ENCODE results near the gene TMCC2. TPM values are rescaled to one million over a fixed set of nuclear protein-coding genes. Genes with fewer than 3 reads are reported as not detected.
A peak's percentile ranks its signal among the peaks of the same experiment; 100 is the strongest.
"Not testable (repeated sequence)": the region's sequence is repeated elsewhere in the genome, so short reads cannot be mapped to it uniquely, and the experiment has no call there.

TMCC2 gene
- total and polyA plus RNA-seq, 3 donors from 2014 or later: 8.5 to 14.7 (median 12.1) TPM

DNA sequence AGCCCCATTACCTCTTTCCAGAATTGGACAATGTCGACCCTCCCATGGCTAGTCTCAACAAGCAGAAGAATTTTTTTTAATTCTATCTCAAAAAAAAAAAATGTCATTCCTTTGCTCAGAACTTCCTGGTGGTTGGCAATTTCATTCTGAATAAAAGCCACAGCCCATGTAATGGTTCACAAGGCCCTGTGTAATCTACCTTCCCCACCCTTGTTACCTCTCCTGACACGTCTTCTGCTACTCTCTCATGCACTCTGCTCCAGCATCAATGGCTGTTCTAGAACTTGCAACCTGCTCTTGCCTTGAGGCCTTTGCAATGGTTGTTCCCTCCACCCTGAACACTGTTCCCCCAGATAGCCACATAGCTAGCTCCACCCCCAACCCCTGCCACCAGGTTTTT lies 68.4 kb downstream of the TMCC2 start:
- intact Hi-C loops (cut with DNase I; ENCODE audit: low total_unique reads): no loop called here
- no peak for TF ChIP-seq POLR2A (IDR thresholded peaks at IDR 0.05)
- TF ChIP-seq, protein P1, sequence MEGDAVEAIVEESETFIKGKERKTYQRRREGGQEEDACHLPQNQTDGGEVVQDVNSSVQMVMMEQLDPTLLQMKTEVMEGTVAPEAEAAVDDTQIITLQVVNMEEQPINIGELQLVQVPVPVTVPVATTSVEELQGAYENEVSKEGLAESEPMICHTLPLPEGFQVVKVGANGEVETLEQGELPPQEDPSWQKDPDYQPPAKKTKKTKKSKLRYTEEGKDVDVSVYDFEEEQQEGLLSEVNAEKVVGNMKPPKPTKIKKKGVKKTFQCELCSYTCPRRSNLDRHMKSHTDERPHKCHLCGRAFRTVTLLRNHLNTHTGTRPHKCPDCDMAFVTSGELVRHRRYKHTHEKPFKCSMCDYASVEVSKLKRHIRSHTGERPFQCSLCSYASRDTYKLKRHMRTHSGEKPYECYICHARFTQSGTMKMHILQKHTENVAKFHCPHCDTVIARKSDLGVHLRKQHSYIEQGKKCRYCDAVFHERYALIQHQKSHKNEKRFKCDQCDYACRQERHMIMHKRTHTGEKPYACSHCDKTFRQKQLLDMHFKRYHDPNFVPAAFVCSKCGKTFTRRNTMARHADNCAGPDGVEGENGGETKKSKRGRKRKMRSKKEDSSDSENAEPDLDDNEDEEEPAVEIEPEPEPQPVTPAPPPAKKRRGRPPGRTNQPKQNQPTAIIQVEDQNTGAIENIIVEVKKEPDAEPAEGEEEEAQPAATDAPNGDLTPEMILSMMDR (IDR thresholded peaks at IDR 0.05): no peak
- H3K4me1 ChIP-seq: peaks cover 13% of the 10 kb centered on the region
- DNase-seq: no peak
- H3K9me3 ChIP-seq: no peaks in the 10 kb centered on the region
- H3K27ac ChIP-seq: no peak overlapping the region
- H3K27me3 ChIP-seq: no peaks in the 10 kb centered on the region
- no peaks in the 10 kb centered on the region for H3K36me3 ChIP-seq (ENCODE audit: low read depth, missing control alignments)
- H3K4me3 ChIP-seq: no peak overlapping the region
- WGBS, 2 donors: 90 to 94% methylated on average over 2 of the region's 2 CpGs

DNA sequence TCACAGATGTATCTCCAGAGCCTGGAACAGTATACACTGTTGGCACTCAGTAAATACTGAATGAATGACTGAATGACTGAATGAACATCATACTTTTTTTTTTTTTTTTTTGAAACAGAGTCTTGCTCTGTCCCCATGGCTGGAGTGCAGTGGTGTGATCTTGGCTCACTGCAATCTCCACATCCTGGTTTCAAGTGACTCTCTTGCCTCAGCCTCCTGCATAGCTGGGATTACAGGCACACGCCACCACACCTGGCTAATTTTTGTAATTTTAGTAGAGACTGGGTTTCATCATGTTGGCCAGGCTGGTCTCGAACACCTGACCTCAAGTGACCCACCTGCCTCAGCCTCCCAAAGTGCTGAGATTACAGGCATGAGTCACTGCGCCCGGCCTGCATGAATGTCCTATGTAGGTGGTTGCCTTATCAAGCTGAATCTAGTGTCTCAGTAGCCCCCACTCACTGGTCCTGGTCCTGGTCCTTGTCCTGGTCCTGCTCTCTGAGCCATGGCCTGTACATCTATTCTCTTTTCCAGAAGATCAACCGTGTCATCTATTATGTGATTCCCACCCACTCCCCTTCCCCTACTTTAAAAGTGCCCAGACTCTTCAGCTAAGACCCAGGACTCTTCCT lies 69.9 kb downstream of the TMCC2 start:
- DNase-seq; H3K36me3 ChIP-seq (ENCODE audit: low read depth, missing control alignments); H3K4me3 ChIP-seq; H3K27me3 ChIP-seq; H3K27ac ChIP-seq; H3K9me3 ChIP-seq; intact Hi-C loops (cut with DNase I; ENCODE audit: low total_unique reads): not testable (repeated sequence)
- H3K4me1 ChIP-seq: peaks cover 24% of the 10 kb centered on the region
- WGBS, 2 donors: 96 to 98% methylated on average over 4 to 5 of the region's 5 CpGs

- H3K9me3 ChIP-seq: no peaks in the 10 kb centered on the region
- DNase-seq: no peak
- 71 to 72% methylated on average over 9 of the region's 9 CpGs for WGBS, 2 donors
These were observed 70.6 kb downstream of the TMCC2 start for GRCh38 chr1:205298191-205298994.

GRCh38 chr1:205300149-205300548 lies 72.4 kb downstream of the TMCC2 start:
- Histone ChIP-seq H3K9me3 (no peaks in the 10 kb centered on the region), H3K4me3 (no peak overlapping the region), H3K36me3 (ENCODE audit: low read depth, missing control alignments) (no peaks in the 10 kb centered on the region), H3K27ac (no peak overlapping the region), H3K27me3 (no peaks in the 10 kb centered on the region), H3K4me1 (peaks cover 15% of the 10 kb centered on the region)
- intact Hi-C loops (cut with DNase I; ENCODE audit: low total_unique reads): no loop called here
- TF ChIP-seq POLR2A (IDR thresholded peaks at IDR 0.05): no peak
- TF ChIP-seq, protein P1 (IDR thresholded peaks at IDR 0.05): no peak
- DNase-seq: no peak
- WGBS, 2 donors: 80 to 84% methylated on average over 9 of the region's 9 CpGs

More at GRCh38 chr1:205298191-205298994, 70.6 kb downstream of the TMCC2 start:
- intact Hi-C loops (cut with DNase I; ENCODE audit: low total_unique reads): no loop called here
- Histone ChIP-seq H3K4me1 (peaks cover 24% of the 10 kb centered on the region), H3K4me3 (no peak overlapping the region), H3K36me3 (ENCODE audit: low read depth, missing control alignments) (no peaks in the 10 kb centered on the region), H3K27ac (no peak overlapping the region), H3K27me3 (no peaks in the 10 kb centered on the region)
- no peak for TF ChIP-seq POLR2A (IDR thresholded peaks at IDR 0.05)
- TF ChIP-seq, protein P1 (IDR thresholded peaks at IDR 0.05): no peak

GRCh38 chr1:205301205-205301821 lies 73.6 kb downstream of the TMCC2 start:
- peaks cover 15% of the 10 kb centered on the region for H3K4me1 ChIP-seq
- peak overlapping the region in 1 of 2 donors; percentile 39 for H3K27ac ChIP-seq
- H3K4me3 ChIP-seq: no peak overlapping the region
- H3K9me3 ChIP-seq: no peaks in the 10 kb centered on the region
- TF ChIP-seq POLR2A (IDR thresholded peaks at IDR 0.05): no peak
- TF ChIP-seq, protein P1 (IDR thresholded peaks at IDR 0.05): no peak
- H3K27me3 ChIP-seq: no peaks in the 10 kb centered on the region
- peak; percentile 86 for DNase-seq
- H3K36me3 ChIP-seq (ENCODE audit: low read depth, missing control alignments): no peaks in the 10 kb centered on the region
- intact Hi-C loops (cut with DNase I; ENCODE audit: low total_unique reads): no loop called here
- WGBS, 2 donors: 21 to 33% methylated on average over 10 to 14 of the region's 14 CpGs

Measured in testis (tissue), 3 donors.